GM12891 (cell line): Measurements from ENCODE around the gene KRT82.

ENCODE experiments used
- DNase-seq: peaks from one replicate; pipeline ENCODE4 v3.0.0; 2011; ENCODE audit warnings: low spot score; ENCODE audit not compliant: insufficient read length
- FAIRE-seq: peaks from 2 replicates; lab custom pipeline; 2011; peaks lifted over from hg19 to GRCh38; lab: Jason Lieb, UNC
- PAX5 ChIP-seq: IDR thresholded peaks from 2 replicates; pipeline ENCODE4 v1.6.1; 2011; ENCODE audit warnings: low read length, moderate library complexity, mild to moderate bottlenecking; ENCODE audit not compliant: insufficient read depth, severe bottlenecking
- POLR2A ChIP-seq: IDR thresholded peaks from 2 replicates; pipeline ENCODE4 v1.6.1; 2011; ENCODE audit warnings: low read depth, low read length, control low read depth
- POLR2AphosphoS5 ChIP-seq: IDR thresholded peaks from 2 replicates; pipeline ENCODE4 v1.6.1; 2011; ENCODE audit warnings: low read depth, low read length, control low read depth
- POU2F2 ChIP-seq: IDR thresholded peaks from 2 replicates; pipeline ENCODE4 v1.6.1; 2011; ENCODE audit warnings: low read depth, mild to moderate bottlenecking, control low read depth, low read length, moderate library complexity
- SPI1 ChIP-seq: IDR thresholded peaks from 2 replicates; pipeline ENCODE4 v1.6.1; 2011; ENCODE audit warnings: low read depth, low read length, control low read depth
- TAF1 ChIP-seq: IDR thresholded peaks from 2 replicates; pipeline ENCODE4 v1.6.1; 2011; ENCODE audit warnings: low read depth, low read length, control low read depth

Gene KRT82

DNA sequence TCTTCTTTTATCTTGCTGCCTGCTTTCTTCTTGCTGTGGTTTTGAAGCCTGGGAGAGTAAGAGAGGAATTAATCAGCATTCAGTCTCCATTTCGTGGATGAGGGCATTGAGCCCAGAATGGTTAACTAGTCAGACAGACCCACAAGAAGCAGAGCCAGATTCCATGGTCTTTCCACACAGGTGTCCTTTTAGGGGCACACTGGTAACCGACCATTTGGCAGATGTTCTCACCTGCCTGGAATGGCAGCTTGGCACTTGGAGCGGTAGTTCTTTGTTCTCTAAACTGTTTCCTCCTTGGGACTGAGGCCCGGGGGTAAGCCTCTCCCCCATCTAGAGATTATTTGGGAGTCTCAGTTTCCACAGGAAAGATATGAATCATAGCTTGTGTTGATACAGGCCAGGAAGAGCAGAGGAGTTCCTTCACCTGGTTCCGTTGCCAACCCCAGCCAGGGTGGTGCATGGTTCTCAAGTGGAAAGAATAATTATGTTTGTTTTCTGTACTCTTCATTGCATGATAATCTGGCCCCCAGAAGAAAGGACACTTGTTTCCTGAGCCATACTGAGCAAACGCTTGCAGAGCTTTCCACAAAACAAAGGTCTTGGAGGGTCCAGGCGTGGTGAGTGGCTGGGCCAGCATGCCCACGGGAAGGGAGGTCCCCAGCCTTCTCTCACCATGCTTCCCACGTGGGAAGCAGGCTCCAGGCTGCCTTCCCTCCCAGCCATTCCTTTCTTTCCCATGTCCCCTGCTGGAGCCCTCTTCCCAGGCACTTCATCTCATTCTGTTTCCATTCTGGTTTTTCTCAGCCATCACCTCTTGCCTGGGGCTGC lies 30.1 kb upstream of the KRT82 start:
- TF ChIP-seq POU2F2, result no peak
- no peak for TF ChIP-seq PAX5
- no peak for TF ChIP-seq TAF1
- TF ChIP-seq SPI1, result no peak
- TF ChIP-seq POLR2A, result no peak
- no peak for TF ChIP-seq POLR2AphosphoS5
- no peak for DNase-seq
- no peak for FAIRE-seq

DNA sequence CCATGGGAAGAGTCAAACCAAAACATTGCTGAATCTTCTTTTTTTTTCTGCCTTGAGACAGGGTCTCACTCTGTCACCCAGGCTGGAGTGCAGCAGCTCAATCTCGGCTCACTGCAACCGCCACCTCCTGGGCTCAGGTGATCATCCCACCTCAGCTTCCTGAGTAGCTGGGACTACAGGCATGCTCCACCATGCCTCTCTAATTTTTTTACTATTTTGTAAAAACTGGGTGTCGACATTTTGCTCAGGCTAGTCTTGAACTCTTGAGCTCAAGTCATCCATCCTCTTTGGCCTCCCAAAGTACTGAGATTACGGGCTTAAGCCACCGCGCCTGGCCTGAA lies 29.5 kb upstream of the KRT82 start:
- no peak for FAIRE-seq

DNA sequence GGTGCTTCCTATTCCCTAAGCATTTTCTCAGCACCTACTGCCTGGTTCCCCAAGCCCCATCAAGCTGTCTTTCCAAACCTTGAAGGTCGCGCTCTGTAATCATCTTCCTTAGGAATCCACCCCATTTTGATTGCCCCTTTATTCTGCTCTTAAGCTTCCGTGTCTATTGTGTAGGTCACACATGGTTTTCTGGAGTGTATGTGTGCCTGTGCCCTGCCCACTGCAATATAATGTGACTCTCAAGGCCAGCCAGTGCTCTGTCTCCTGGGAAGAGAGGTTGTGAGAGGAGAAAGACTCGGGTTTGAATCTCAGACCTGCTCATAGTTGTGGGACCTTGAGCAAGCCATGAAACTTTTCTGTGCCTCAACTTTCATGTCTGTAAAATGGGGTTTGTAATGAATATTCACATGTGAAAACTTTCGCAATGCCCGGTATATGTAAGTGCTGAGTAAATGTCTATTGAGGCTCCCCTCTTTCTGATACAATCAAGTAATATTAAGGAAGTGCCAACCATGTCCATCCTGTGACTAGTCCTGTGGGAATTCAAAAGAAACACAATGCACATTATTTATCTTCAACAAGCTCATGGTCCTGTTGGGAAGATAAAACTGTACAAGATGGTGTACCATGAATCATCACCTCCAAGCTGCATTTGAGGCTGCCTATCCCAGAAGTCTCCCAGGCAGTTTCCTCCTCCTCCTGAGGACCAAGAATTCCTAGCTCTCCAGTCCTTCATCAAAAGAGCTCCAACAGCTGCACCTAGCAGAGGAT lies 28.8 kb upstream of the KRT82 start:
- no peak for DNase-seq
- TF ChIP-seq POLR2A (no peak), SPI1 (no peak), POLR2AphosphoS5 (no peak), PAX5 (no peak), TAF1 (no peak), POU2F2 (no peak)
- FAIRE-seq, result no peak

More for the DNA sequence above, 29.5 kb upstream of the KRT82 start:
- no peak for DNase-seq
- TF ChIP-seq PAX5 (no peak), TAF1 (no peak), POU2F2 (no peak), SPI1 (no peak)

DNA sequence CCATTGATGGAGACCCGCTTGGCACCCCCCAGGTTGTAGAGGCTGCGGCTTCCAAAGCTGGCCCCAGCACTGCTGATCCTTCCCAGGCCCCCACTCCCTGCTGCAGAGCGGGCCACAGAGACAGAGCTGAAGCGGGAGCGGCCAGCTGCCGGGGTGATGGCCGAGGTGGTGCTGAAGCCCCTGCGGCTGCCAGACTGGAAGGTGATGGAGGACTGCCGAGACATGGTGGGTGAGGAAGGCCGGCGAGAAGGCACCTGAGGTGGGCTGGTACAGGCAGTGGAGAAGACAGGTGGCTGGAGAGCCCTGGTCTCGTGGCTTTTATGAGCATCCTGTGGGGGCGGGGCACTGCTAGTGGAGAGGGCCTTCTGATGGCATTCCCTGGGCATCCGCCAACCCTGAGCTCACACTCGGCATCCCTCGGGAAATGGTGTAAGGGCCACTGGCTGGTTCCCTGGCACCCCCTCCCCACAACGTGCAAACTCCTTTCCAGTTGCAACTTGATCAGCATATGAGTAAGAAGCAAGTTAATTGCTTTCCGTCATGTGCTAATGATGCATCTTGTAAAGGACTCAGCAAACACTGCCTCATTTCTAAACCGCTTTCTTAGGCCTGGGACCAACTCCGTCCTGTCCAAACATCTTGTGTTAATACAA lies 28.1 kb upstream of the KRT82 start, which contains the start of gene KRT75:
Gene KRT75, minus strand, starts transcription at position 291 of the 653 bp plus-strand sequence. Its CDS starts 67 bp downstream, at position 224.
- FAIRE-seq (no peak), DNase-seq (no peak)
- TF ChIP-seq POLR2A (no peak), SPI1 (no peak), POU2F2 (no peak), POLR2AphosphoS5 (no peak), TAF1 (no peak), PAX5 (no peak)

DNA sequence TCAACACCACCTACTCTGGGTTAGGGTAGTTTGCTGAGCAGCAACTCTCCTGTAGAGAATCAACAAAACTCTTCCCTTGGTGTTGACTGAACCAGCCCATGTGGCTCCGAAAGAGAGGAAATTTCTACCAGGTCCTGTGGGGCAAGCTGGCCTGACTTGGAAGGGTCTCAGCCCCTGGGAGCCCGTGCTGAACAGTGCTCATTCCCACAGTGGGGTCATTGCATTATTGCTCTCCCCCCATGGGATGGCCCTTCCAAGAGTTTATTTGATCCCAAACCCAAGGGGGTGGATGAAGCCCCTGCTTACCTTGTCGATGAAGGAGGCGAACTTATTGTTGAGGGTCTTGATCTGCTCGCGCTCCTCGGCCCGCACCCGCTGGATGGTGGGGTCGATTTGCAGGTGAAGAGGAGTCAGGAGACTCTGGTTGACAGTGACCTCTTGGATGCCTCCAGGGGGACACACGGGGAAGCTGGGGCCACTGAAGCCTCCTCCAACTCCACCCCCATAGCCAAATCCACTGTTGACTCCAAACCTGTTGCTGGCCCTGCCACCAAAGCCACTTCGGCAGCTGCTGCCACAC lies 27.5 kb upstream of the KRT82 start:
- no peak for TF ChIP-seq POU2F2
- no peak for TF ChIP-seq POLR2A
- TF ChIP-seq SPI1, result no peak
- TF ChIP-seq PAX5, result no peak
- no peak for TF ChIP-seq POLR2AphosphoS5
- no peak for TF ChIP-seq TAF1
- no peak for DNase-seq
- FAIRE-seq, result no peak

DNA sequence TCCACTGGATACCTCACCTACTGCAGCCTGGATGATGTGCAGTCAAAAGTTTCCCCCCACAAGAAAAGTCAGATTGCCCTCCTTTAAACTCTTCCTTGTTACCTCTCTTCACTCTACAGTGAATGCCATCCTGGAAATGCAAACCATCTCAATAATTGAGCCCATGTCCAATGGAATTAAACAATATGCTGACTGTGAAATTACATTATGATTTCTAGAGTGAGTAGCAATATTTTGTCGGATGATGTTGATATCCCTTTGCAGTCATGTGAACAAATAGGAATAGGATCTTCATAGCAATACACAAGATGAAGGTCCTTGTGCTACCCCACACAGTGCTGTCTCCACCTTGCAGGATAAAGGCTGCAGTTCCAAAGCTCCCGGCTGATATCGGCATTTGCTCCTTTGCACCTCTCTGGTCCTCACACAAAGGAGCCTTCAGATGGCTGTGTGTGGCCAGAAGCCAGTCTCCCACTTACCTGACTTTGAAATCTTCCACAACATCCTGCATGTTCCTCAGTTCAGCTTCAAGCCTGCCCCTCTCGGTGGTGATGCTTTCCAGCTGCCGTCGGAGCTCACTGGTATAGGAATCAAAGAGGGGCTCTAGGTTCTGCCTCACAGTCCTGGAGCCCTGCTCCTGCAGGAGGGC lies 26.5 kb upstream of the KRT82 start:
- TF ChIP-seq SPI1 (no peak), POLR2AphosphoS5 (no peak), POLR2A (no peak), TAF1 (no peak), POU2F2 (no peak), PAX5 (no peak)
- DNase-seq (no peak), FAIRE-seq (no peak)

DNA sequence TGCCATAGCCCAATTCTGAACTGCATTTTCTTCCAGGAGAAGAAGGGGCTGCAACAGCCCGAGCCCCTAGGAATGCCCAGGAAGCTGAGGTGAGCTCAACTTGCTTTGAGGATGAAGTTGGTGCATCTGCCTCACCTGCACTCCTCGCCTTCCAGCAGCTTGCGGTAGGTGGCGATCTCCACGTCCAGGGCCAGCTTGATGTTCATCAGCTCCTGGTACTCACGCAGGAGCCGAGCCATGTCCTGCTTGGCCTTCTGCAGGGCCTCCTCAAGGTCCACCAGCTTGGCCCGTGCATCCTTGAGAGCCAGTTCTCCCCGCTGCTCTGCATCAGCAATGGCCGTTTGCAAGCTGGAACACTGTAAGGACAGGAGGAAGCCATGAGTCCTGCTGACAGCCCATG lies 22.0 kb upstream of the KRT82 start:
- no peak for TF ChIP-seq SPI1
- TF ChIP-seq POLR2AphosphoS5, result no peak
- TF ChIP-seq TAF1, result no peak
- TF ChIP-seq POU2F2, result no peak
- no peak for TF ChIP-seq POLR2A
- no peak for TF ChIP-seq PAX5
- DNase-seq (no peak), FAIRE-seq (no peak)

DNA sequence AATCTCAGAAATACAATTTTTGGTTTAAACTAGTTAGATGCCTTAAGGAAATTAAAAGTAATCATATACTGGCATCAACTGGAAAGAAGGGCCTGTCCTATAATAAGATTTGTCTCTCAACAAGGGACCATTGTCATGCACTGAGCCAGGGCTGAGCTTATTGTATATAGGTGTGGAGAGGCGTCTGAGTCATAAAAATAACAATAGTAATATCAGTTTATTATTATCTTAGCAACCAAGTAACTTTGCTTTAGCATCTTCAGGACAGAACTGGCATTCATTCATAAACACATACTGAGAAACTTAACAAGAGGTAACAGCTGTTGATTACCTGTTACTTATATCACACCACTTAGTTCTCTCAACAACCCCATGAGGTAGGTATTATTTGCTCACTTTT lies 20.9 kb upstream of the KRT82 start:
- FAIRE-seq, result no peak
- DNase-seq, result no peak
- TF ChIP-seq POLR2AphosphoS5, result no peak
- no peak for TF ChIP-seq PAX5
- no peak for TF ChIP-seq SPI1
- TF ChIP-seq TAF1, result no peak
- TF ChIP-seq POLR2A, result no peak
- TF ChIP-seq POU2F2, result no peak
